Femur (tissue), 1 donor: ENCODE results near the gene SPOCK1.

ENCODE experiments used
- DNase-seq: peaks from one replicate; pipeline ENCODE4 v3.0.0-alpha.2; 2017

Gene SPOCK1

GRCh38 chr5:137320056-137321045, 178.8 kb downstream of the SPOCK1 start:
- peak; percentile 45 for DNase-seq

DNA sequence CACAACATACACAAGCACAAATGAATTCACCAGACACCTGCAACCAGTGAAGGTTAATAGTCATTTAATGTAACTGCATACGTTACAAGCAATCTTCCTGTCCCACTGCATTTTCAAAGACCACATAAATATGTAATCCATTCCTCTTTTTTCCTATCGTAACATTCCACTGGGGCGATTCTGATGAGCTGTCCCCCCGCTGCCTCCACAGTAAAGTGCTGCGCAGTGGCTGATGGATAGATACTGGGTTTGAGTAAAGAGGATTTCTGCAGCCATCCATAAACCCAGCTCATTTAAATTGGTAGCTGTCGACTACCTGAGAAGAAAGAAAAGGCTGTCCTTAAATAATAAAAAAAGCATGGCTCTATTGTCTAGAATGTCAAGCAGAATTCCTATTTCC, 181.1 kb downstream of the SPOCK1 start:
- DNase-seq, result no peak

DNA sequence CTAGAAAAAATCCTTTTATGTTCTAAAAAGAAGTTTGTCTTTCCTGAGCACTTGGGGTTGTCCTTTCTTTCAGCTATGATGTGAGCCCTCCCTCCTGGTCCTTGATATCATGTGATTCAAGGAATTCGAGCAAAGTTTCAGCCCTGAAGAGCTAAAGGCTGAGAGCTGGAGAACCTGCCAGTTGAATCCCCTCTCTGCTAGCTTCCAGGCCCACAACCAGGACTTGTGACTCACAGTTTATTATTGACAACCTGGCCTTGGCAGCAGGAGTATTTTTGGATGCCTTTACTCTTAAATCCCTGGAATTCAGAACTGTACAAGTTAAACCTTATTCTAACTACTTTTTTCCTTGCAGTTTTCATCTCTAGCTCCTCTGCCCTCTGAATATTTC, 182.8 kb downstream of the SPOCK1 start:
- DNase-seq, result no peak

- DNase-seq, result no peak
These were observed 183.4 kb downstream of the SPOCK1 start for GRCh38 chr5:137315534-137316345.

GRCh38 chr5:137315109-137315508, 184.0 kb downstream of the SPOCK1 start:
- DNase-seq, result no peak

DNA sequence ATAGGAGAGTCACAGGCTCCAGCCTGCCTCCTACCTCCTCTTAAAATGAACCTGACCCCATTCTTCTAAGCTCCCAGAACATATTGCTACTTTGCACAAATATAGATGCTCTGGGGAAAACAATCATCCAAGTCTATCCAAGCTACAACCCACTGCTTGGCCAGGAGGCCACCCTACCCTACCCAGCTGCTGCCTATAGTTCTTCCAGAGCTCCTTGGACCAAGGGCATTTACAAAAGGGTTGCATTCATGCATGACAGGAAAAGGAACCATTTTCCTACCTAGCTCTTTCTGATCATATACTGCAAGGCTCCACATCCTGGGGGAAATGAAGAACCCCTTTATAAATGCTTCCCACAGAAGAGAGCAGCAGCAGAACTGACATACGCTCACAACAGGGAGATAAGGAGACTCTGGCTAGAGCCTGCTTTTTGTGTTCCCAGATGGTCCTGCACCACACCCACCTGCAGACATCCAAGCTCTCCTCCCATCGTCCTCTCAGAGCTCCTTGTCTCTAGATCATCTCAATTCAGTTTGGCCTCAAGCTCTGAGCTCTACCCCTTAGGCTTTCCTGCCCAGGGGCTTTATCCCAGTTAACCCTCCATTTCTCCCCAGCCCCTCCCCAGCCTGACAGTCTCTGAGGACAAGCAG, 185.5 kb downstream of the SPOCK1 start:
- no peak for DNase-seq

- no peak for DNase-seq
These were observed 187.1 kb downstream of the SPOCK1 start for GRCh38 chr5:137312011-137312410.

DNA sequence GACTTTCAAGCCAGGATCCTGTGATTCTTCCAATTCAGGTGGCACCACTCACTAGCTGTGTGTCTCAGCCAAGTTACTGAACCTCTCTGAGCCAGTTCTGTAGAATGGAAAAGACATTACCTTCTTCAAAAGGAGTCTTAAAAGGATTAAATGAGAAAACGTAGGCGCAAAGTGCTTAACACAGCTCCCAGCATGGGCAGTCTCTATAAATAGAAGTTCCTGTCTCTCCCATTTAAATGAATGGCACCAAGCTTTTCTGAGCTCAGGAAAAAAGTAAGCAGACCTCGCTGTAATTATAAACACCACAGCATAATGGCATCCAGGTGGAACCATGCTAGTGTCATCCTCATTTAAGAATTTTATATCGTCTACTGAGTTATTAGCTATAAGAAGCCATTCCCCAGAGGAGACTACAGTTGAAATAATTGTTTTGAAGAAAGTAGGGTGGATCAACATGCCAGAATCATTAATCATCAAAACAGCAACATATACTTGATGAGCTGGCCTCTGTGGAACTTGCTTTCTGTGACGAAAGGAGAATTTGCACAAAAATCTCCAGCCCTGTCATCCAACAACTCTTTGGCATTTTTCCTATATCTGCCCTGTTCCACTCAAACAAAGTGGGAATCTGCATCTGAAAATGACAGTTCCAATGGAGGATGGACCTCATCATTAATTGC, 188.9 kb downstream of the SPOCK1 start:
- no peak for DNase-seq

- DNase-seq, result no peak
These were observed 189.8 kb downstream of the SPOCK1 start for GRCh38 chr5:137309290-137309689.

DNA sequence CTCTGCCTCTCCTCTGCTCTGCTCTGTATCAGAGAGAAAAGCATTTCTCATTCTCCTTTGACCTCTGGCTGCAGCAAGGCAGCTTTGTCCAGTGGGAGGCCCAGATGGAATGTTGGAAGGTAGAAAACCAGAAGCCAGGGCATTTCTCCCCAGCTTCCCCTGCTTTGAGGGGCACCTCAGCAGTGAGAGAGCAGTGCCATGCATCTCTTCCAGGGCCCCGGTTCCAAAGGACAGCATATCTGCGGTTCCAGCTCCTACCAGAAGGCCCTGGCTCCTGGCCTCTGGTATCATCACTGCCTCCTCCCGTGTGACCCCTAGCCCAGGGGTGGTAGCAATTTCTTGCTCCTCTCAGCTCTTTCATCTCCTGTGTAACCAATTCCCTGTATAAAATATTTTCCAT, 190.8 kb downstream of the SPOCK1 start:
- DNase-seq, result no peak

- no peak for DNase-seq
These were observed 192.2 kb downstream of the SPOCK1 start for GRCh38 chr5:137306903-137307302.

- DNase-seq, result no peak
These were observed 193.0 kb downstream of the SPOCK1 start for GRCh38 chr5:137305971-137306602.

- DNase-seq, result no peak
These were observed 194.8 kb downstream of the SPOCK1 start for GRCh38 chr5:137304226-137304874.

- DNase-seq, result no peak
These were observed 195.6 kb downstream of the SPOCK1 start for GRCh38 chr5:137303509-137303908.

DNA sequence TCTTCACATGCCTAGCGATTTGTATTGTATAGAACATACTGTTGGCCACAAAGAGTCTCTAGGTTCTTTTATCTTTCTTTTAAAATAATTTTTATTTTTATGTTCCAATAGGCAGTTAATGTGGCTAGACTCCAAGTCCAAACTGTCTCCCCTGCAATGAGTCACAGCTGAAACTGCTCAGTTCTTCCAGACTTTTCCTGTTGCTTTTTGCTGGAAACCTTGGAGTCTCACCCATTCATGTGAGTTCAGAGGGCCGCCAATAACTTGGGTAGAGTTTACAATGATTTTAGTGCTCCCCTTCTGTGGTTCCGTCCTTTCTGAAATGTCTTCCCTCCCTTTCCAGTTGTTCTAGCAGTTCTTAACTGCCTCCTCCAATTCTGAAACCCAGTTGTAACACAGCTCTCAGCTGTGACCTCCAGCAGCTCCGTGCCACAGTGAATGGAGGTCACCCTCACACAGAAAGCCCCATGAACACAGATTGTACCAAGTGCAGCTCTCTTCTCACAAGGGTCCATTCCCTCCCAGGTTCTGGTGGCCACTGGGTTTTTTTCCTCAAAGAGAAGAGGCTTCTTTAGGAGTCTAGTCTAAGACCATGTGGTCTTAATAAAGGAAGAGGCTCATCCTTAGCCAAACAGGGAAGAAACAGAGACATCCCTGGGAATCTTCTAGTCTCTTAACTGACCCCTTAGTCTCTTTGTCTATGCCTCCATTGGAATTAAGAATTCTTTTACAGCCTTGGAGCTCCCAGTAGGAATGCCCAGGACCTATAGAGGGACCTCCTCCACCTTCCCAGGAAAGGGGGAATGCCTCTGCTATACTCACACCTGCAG, 198.5 kb downstream of the SPOCK1 start:
- DNase-seq, result no peak

- DNase-seq, result no peak
These were observed 202.8 kb downstream of the SPOCK1 start for GRCh38 chr5:137296213-137296781.

GRCh38 chr5:137294604-137295003, 204.5 kb downstream of the SPOCK1 start:
- DNase-seq, result no peak

DNA sequence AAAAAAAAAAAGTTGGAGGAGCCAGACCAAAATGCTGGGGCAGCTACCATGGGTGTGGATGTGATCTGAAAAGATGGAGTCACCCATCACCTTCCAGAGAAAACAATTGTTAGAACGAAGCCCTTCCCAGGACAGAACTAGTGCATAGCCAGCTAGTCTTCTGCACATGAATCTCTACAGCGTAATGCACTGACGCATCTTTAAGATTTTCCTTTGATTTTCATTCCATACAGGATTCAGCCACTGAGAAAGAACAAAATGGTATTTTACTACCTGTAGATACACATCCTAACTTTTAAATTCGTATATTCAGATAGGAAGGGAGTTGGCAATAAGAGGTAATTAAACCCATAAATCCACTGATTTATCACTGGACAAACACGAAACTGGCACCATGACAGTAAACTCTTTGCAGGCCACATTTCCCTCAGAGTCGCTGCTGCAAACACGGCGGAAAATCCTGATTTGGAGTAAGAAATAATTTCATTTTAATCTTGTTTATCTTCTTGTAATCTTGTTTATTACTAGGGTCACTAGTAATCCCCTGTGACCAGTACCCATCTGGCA, 206.6 kb downstream of the SPOCK1 start:
- DNase-seq, result no peak

GRCh38 chr5:137291436-137291835, 207.7 kb downstream of the SPOCK1 start:
- DNase-seq, result no peak

- no peak for DNase-seq
These were observed 208.1 kb downstream of the SPOCK1 start for GRCh38 chr5:137291031-137291430.
